ENCODE measurements around the gene NPBWR2.

NPBWR2 gene

DNA sequence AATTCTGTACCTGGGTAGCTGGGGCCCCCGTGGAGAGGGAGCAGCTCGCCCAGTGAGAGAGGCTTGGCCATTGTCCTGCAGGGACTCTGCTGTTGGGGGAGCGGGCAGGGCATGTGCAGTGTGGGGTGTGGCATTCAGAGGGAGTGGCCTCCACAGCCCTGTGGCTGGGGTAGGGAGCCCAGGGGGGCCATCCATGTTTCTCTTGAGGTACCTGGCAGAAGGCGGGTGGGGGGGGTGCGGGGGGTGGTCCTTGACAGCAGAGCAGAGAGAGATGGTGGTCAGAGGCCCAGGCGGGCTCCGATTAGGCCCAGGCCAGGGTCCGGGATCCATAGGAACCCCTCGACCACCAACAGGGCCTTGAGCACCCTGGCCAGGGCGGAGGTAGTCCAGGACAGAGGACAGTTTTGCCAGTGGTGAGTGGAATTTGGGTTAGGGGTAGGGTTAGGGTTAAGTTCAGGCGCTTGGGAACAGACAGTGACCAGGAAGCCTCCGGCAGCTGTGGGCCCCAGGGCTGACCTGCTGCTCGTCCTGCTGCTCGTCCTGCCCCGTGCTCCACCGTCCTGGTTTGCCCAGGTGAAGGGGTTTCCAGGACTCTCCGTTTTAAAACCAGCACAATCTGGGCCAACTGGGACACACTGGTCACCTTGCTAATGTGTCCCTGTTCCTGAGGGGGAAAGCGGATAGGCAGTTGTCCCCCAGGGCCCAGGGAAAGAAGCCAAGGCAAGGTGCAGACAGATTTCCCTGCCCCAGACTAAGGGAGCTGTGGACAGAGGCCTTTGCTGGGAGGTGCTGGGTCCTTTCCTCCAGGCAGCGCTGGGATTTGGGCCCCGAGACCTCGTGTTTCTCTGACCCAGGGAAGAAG is 32.1 kb upstream of the NPBWR2 start:
- CTCF ChIA-PET = no interaction called here

DNA sequence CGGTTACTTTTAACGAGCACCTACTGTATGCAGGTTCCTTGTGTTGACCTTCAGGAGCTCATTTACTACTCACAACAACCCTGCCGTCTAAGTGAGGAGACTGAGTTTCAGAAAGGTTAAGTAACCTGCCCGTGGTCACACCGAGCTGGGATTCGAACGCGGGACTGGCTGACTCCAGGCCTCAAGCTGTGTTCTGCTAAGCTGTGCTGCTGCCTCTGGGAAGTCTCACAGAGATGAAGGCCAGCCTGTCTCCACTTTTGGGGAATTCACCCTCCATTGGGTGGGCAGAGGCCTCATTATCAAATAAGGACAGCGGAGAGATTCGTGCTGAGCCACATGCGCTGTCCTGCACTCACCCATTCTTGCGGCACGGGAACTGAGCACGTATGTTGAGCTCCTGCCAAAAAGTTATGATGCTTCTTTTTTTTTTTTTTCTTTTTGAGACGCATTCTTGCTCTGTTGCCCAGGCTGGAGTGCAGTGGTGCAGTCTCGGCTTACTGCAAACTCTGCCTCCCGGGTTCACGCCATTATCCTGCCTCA is 31.0 kb upstream of the NPBWR2 start:
- Histone ChIP-seq H3K4me1 (ENCODE audit: control insufficient read depth, insufficient read depth, low read length) (no peaks in the 10 kb centered on the region), H3K36me3 (ENCODE audit: control insufficient read depth in 2 of 2, insufficient read depth in 1 of 2, low read length in 2 of 2) (no peaks in the 10 kb centered on the region), H3K27ac (ENCODE audit: extremely low read depth, low read depth, low read length) (no peak overlapping the region), H3K4me3 (ENCODE audit: low read depth, low read length) (no peak overlapping the region), H3K9me3 (ENCODE audit: control insufficient read depth, insufficient read depth, low read depth, low read length) (no peaks in the 10 kb centered on the region)
- TF ChIP-seq, protein P1, sequence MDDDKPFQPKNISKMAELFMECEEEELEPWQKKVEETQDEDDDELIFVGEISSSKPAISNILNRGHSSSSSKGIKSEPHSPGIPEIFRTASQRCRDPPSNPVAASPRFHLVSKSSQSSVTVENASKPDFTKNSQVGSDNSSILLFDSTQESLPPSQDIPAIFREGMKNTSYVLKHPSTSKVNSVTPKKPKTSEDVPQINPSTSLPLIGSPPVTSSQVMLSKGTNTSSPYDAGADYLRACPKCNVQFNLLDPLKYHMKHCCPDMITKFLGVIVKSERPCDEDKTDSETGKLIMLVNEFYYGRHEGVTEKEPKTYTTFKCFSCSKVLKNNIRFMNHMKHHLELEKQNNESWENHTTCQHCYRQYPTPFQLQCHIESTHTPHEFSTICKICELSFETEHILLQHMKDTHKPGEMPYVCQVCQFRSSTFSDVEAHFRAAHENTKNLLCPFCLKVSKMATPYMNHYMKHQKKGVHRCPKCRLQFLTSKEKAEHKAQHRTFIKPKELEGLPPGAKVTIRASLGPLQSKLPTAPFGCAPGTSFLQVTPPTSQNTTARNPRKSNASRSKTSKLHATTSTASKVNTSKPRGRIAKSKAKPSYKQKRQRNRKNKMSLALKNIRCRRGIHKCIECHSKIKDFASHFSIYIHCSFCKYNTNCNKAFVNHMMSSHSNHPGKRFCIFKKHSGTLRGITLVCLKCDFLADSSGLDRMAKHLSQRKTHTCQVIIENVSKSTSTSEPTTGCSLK (tag by site-specific recombination; IDR thresholded peaks at IDR 0.05) = no peak
- TF ChIP-seq, protein P2, sequence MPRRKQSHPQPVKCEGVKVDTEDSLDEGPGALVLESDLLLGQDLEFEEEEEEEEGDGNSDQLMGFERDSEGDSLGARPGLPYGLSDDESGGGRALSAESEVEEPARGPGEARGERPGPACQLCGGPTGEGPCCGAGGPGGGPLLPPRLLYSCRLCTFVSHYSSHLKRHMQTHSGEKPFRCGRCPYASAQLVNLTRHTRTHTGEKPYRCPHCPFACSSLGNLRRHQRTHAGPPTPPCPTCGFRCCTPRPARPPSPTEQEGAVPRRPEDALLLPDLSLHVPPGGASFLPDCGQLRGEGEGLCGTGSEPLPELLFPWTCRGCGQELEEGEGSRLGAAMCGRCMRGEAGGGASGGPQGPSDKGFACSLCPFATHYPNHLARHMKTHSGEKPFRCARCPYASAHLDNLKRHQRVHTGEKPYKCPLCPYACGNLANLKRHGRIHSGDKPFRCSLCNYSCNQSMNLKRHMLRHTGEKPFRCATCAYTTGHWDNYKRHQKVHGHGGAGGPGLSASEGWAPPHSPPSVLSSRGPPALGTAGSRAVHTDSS (tag by site-specific recombination; IDR thresholded peaks at IDR 0.05) = no peak
- TF ChIP-seq, protein P3, sequence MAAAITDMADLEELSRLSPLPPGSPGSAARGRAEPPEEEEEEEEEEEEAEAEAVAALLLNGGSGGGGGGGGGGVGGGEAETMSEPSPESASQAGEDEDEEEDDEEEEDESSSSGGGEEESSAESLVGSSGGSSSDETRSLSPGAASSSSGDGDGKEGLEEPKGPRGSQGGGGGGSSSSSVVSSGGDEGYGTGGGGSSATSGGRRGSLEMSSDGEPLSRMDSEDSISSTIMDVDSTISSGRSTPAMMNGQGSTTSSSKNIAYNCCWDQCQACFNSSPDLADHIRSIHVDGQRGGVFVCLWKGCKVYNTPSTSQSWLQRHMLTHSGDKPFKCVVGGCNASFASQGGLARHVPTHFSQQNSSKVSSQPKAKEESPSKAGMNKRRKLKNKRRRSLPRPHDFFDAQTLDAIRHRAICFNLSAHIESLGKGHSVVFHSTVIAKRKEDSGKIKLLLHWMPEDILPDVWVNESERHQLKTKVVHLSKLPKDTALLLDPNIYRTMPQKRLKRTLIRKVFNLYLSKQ (tag by site-specific recombination; IDR thresholded peaks at IDR 0.05; ENCODE audit: borderline replicate concordance) = no peak
- TF ChIP-seq ZNF596 (tag by site-specific recombination; IDR thresholded peaks at IDR 0.05) (no peak), ZNF423 (tag by site-specific recombination; IDR thresholded peaks at IDR 0.05) (no peak), ZNF473 (tag by site-specific recombination; IDR thresholded peaks at IDR 0.05) (no peak), GFI1B (tag by site-specific recombination; IDR thresholded peaks at IDR 0.05) (no peak), ZNF174 (tag by site-specific recombination; IDR thresholded peaks at IDR 0.05) (no peak), GLI4 (tag by site-specific recombination; IDR thresholded peaks at IDR 0.05) (no peak), ZNF677 (tag by site-specific recombination; IDR thresholded peaks at IDR 0.05) (no peak), ZNF140 (tag by site-specific recombination; IDR thresholded peaks at IDR 0.05) (no peak), ZFP3 (tag by site-specific recombination; IDR thresholded peaks at IDR 0.05; ENCODE audit: low read depth) (no peak), ZNF416 (tag by site-specific recombination; IDR thresholded peaks at IDR 0.05) (no peak), ZNF266 (tag by site-specific recombination; IDR thresholded peaks at IDR 0.05; ENCODE audit: low read depth) (no peak), ZNF530 (tag by site-specific recombination; IDR thresholded peaks at IDR 0.05; ENCODE audit: low read depth) (no peak), ZNF19 (tag by site-specific recombination; IDR thresholded peaks at IDR 0.05; ENCODE audit: low read depth) (no peak)
- TF ChIP-seq, protein P4, sequence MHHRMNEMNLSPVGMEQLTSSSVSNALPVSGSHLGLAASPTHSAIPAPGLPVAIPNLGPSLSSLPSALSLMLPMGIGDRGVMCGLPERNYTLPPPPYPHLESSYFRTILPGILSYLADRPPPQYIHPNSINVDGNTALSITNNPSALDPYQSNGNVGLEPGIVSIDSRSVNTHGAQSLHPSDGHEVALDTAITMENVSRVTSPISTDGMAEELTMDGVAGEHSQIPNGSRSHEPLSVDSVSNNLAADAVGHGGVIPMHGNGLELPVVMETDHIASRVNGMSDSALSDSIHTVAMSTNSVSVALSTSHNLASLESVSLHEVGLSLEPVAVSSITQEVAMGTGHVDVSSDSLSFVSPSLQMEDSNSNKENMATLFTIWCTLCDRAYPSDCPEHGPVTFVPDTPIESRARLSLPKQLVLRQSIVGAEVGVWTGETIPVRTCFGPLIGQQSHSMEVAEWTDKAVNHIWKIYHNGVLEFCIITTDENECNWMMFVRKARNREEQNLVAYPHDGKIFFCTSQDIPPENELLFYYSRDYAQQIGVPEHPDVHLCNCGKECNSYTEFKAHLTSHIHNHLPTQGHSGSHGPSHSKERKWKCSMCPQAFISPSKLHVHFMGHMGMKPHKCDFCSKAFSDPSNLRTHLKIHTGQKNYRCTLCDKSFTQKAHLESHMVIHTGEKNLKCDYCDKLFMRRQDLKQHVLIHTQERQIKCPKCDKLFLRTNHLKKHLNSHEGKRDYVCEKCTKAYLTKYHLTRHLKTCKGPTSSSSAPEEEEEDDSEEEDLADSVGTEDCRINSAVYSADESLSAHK (tag by site-specific recombination; IDR thresholded peaks at IDR 0.05) = no peak
- POLR2A ChIA-PET = interaction anchor here (0.6 kb wide), 1 partner anchor 18 kb away, joined by 5 read pairs; no protein-coding TSS in a partner anchor
- CTCF ChIA-PET = interaction anchor here (0.6 to 1.1 kb wide), 2 partner anchors 19 to 761 kb away, joined by 3 read pairs; no protein-coding TSS in a partner anchor

More for the DNA sequence above, 32.1 kb upstream of the NPBWR2 start:
- Histone ChIP-seq H3K4me1 (ENCODE audit: control insufficient read depth, insufficient read depth, low read length) (no peaks in the 10 kb centered on the region), H3K27ac (ENCODE audit: extremely low read depth, low read depth, low read length) (no peak overlapping the region), H3K36me3 (ENCODE audit: control insufficient read depth in 2 of 2, insufficient read depth in 1 of 2, low read length in 2 of 2) (no peaks in the 10 kb centered on the region), H3K4me3 (ENCODE audit: low read depth, low read length) (no peak overlapping the region), H3K9me3 (ENCODE audit: control insufficient read depth, insufficient read depth, low read depth, low read length) (no peaks in the 10 kb centered on the region)
- TF ChIP-seq ZNF48 (tag by site-specific recombination; IDR thresholded peaks at IDR 0.05) = no peak
- no peak for TF ChIP-seq BCL11B (tag by site-specific recombination; IDR thresholded peaks at IDR 0.05; ENCODE audit: low read depth)
- TF ChIP-seq ZNF174 (tag by site-specific recombination; IDR thresholded peaks at IDR 0.05) = no peak
- TF ChIP-seq, protein P5, sequence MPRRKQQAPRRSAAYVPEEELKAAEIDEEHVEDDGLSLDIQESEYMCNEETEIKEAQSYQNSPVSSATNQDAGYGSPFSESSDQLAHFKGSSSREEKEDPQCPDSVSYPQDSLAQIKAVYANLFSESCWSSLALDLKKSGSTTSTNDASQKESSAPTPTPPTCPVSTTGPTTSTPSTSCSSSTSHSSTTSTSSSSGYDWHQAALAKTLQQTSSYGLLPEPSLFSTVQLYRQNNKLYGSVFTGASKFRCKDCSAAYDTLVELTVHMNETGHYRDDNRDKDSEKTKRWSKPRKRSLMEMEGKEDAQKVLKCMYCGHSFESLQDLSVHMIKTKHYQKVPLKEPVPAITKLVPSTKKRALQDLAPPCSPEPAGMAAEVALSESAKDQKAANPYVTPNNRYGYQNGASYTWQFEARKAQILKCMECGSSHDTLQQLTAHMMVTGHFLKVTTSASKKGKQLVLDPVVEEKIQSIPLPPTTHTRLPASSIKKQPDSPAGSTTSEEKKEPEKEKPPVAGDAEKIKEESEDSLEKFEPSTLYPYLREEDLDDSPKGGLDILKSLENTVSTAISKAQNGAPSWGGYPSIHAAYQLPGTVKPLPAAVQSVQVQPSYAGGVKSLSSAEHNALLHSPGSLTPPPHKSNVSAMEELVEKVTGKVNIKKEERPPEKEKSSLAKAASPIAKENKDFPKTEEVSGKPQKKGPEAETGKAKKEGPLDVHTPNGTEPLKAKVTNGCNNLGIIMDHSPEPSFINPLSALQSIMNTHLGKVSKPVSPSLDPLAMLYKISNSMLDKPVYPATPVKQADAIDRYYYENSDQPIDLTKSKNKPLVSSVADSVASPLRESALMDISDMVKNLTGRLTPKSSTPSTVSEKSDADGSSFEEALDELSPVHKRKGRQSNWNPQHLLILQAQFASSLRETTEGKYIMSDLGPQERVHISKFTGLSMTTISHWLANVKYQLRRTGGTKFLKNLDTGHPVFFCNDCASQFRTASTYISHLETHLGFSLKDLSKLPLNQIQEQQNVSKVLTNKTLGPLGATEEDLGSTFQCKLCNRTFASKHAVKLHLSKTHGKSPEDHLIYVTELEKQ (tag by site-specific recombination; IDR thresholded peaks at IDR 0.05; ENCODE audit: borderline replicate concordance) = no peak
- no peak for TF ChIP-seq ZNF16 (tag by site-specific recombination; IDR thresholded peaks at IDR 0.05; ENCODE audit: low read depth)
- TF ChIP-seq ZNF785 (tag by site-specific recombination; IDR thresholded peaks at IDR 0.05) = no peak
- POLR2A ChIA-PET = interaction anchor here (0.6 kb wide), 1 partner anchor 112 kb away, joined by 3 read pairs; no protein-coding TSS in a partner anchor
